Coronary artery (tissue), 2 donors: ENCODE measurements around the gene TSPO.

Experiments
- DNase-seq: peaks from one replicate; pipeline ENCODE4 v3.0.0-alpha.2; 2017; ENCODE audit warnings: low spot score
- H3K27ac ChIP-seq, 2 donors: fragments of 200-600 bp; sonication (generic); one replicate each; pipeline ENCODE4 v1.5.1; 2016 to 2019
- H3K4me3 ChIP-seq: fragments of 200-600 bp; sonication (generic); 2 replicates; pipeline ENCODE4 v1.5.1; 2016; ENCODE audit warnings: mild to moderate bottlenecking, moderate library complexity
- CTCF ChIP-seq: fragments of 200-600 bp; sonication (generic); IDR thresholded peaks from one replicate; pipeline ENCODE4 v1.5.1; 2019; ENCODE audit warnings: antibody characterized with exemption

Gene TSPO

GRCh38 chr22:43126501-43127165, 24.7 kb upstream of the TSPO start:
- Histone ChIP-seq H3K4me3 (no peak overlapping the region), H3K27ac (no peak overlapping the region)
- no peak for TF ChIP-seq CTCF
- DNase-seq = no peak

GRCh38 chr22:43127166-43127908, 24.0 kb upstream of the TSPO start:
- Histone ChIP-seq H3K27ac (no peak overlapping the region), H3K4me3 (no peak overlapping the region)
- TF ChIP-seq CTCF = no peak
- DNase-seq = no peak

GRCh38 chr22:43128116-43128515, 23.2 kb upstream of the TSPO start:
- H3K4me3 ChIP-seq = no peak overlapping the region
- no peak overlapping the region for H3K27ac ChIP-seq
- TF ChIP-seq CTCF = no peak
- no peak for DNase-seq

- DNase-seq = no peak
- TF ChIP-seq CTCF = no peak
- Histone ChIP-seq H3K27ac (no peak overlapping the region), H3K4me3 (no peak overlapping the region)
These were observed 22.4 kb upstream of the TSPO start for GRCh38 chr22:43128928-43129424.

GRCh38 chr22:43129426-43130425, 21.6 kb upstream of the TSPO start:
- no peak overlapping the region for H3K4me3 ChIP-seq
- H3K27ac ChIP-seq = no peak overlapping the region
- no peak for DNase-seq
- no peak for TF ChIP-seq CTCF

GRCh38 chr22:43131773-43132501, 19.4 kb upstream of the TSPO start:
- TF ChIP-seq CTCF = no peak
- Histone ChIP-seq H3K27ac (peak overlapping the region; percentile 44 to 77), H3K4me3 (no peak overlapping the region)
- no peak for DNase-seq
